GM19238 (cell line): ENCODE data around the gene CDK14.
A peak's percentile ranks its signal among the peaks of the same experiment; 100 is the strongest.
"Not testable (repeated sequence)": the region's sequence is repeated elsewhere in the genome, so short reads cannot be mapped to it uniquely, and the experiment has no call there.

Source experiments
- DNase-seq: peaks from one replicate; pipeline ENCODE4 v3.0.0; 2011; ENCODE audit warnings: low spot score; ENCODE audit not compliant: insufficient read length

The CDK14 gene

DNA sequence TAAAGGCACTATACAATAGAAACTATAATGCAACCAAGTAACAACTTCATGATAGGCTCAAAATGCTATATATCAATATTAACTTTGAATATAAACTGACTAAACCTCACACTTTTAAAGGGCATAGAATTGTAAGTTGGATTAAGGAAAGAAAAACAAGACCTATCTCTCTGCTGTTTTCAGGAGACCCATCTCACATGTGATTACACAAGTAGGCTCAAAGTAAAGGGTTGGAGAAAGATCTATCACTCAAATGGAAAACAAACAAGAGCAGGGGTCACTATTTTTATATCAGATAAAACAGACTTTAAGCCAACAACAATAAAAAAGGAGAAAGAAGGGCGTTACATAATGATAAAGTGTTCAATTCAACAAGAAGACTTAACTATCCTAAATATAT lies 155.5 kb downstream of the CDK14 start:
- DNase-seq, result no peak

DNA sequence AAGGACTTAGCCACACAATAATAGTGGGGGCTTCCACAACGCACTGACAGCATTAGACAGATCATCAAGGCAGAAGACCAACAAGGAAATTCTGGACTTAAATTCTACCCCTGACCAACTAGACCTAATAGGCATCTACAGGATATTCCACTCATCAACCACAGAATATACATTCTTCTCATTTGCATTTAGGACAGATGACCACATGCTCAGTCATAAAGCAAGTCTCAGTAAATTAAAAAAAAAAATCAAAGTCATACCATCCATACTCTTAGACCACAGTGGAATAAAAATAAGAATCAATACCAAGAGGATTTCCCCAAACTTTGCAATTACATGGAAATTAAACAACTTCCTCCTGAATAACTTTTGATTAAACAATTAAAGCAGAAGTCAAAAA lies 155.9 kb downstream of the CDK14 start:
- DNase-seq, result no peak

DNA sequence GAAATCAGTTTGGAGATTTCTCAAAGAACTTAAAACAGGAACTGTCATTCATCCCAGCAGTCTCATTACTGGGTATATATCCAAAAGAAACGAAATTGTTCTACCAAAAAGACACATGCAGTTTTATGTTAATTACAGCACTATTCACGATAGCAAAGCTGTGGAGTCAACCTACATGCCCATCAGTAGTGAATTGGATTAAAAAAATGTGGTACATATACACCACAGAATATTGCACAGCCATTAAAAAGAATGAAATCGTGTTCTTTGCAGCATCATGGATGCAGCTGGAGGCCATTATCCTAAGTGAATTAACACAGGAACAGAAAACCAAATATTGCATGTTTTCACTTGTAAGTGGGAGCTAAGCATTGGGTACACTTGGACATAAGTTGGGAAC lies 158.9 kb downstream of the CDK14 start:
- no peak for DNase-seq

DNA sequence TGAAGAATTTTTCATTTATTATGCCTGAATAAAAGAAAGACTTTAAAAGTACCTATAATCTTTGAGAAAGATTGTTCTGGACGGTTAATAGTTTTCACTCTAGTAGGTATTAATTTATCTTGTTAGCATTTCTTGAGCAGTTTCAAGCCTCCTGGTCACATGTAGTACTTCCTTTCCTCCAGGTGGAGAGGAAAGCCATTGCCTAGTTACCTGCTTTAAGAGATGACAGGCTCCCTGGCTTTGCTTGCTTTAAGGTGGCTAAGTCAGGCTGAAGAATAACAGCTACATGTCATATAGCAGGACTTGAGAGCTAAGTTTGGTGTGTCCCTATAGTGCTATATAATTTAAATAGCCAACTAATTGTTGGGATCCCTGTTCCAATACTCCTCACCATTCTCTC lies 160.2 kb downstream of the CDK14 start:
- DNase-seq, result no peak

DNA sequence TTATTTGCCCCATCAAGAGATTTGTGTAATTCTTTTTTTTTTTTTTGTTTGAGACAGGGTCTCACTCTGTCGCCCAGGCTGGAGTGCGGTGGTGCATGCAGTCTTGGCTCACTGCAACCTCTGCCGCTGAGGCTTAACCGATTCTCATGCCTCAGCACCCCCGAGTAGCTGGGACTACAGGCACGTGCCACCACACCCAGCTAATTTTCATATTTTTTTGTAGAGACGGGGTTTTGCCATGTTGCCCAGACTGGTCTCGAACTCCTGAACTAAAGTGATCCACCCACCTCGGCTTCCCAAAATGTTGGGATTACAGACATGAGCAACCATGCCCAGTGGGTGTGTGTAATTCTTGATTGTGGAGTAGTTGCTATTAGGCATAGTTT lies 161.4 kb downstream of the CDK14 start:
- DNase-seq, result not testable (repeated sequence)

DNA sequence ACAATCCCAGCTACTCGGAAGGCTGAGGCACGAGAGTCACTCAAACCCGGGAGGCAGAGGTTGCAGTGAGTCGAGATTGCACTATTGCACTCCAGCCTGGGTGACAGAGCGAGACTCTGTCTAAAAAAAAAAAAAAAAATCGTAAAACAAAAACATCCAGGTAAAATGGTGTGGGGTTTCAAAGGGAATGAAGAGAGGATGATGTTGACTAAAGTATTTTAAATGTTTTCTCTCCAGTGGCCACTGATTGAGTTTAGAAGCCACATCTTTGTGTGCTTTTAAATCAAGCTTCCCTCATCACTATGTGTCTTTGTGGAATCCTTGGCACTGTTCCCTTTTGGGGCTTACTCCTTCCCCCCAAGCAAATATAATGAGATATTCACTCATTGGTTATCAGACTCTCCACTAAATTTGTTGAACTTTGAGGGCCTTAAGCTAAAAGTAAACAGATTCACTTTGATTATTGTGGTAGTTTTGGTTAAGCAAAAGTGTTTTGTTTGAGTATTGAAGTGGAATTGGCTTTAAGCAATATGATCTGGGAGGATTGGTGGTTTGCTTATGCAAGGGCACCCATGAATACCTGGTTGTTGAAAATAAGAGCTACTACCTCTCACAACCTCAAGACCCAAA lies 162.9 kb downstream of the CDK14 start:
- DNase-seq, result no peak

DNA sequence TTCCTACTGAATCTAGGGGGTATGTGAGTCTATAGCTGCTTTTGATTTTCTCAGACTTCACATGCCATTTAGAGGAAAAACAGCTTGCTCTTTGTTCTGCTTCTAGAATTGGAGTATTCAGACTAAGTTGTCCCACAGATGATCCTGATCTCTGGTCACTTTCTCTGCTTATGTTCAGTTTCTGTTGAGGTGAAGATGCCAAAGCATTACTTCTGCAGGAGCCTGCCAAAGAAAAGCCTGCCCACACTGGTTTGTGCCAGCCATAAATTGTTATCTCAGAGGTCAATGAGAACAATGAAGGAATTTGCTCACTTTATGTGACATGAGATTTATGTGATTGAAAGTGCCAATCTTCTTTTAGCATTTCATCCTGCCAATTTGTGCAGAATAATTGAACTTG lies 163.6 kb downstream of the CDK14 start:
- DNase-seq, result no peak

DNA sequence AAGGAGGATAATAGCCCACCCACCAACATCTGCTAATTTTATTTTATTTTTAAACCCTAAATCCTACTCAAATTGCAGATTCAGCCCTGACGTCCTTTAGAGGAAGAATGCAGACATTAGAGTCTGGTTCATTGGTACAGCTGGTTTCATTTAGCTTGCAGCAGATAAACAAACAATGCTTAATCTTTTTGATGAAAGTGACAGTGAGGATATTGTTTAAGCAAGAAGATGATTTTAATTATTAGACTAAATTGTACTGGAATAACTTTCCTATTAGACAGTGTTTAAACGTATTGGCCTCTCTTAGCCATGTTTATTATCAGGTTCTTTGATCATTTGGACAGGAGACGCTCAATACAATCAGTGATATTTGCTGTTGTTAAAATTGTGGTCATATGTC lies 164.8 kb downstream of the CDK14 start:
- no peak for DNase-seq

DNA sequence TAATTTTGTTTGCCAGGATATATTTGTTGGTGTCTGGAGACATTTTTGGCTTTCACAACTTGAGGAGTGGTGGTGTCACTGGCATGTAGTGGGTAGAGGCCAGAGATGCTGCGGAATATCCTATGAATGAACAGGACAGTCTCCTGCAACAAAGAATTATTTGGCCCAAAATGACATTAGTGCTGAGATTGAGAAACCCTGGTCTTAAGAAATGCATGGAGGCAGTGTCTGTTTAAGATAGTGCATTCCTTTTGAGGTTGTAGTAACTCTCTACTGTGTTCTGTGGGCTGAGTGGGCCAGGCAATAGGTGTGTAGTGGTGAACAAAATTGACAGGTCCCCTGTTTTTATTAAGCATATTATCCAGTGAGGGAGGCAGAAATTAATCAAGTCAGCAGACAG lies 165.5 kb downstream of the CDK14 start:
- DNase-seq, result no peak

DNA sequence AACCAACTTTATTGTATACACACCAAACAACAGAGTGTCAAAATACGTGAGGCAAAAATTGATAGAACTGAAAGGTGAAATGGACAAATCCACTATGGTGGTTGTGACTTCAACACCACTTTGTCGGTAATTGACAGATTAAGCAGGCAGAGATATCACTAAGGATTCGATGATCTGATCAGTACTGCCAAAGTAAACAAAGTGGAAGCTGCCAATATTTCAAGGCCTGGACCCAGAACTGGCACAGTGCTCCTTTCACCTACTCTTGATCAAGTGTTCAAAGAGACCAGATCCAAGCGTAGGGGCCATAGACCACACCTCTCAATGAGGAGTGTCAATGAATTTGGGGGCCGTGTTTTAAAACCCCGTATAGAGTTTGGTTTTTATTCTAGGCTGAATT lies 167.0 kb downstream of the CDK14 start:
- DNase-seq, result no peak

DNA sequence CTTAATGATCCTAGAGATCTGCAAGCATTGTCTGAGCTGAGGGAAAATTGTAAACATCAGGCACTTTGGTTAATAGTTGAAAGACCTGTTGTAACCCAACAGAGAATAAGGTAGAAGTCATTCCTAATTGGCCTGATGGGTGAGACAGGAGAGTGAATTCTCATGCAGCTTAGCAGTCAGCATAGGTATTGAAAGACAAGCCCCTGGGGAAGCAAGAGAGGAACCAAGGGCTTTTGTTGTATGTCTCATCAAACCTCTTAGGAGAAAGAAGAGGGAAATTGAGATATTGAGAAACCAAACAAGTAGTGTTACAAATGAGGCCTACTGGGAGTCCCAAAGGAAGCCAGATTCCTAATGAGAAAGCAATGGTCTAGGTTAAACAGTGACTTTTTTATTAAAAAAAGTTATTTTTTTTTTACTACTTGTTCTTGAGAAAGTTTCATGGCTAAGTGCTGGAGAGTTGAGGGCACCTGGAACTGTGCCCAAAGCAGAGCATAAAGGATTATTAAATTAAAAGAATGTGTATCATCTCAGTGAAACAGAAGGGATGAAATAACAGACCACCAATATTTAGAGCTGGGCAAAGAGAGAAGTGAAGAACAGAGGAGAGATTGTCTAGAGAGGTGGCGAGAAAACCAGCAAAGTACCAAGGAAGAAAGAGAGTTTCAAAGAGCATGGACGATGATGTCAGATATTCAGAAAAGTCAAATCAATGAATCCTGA lies 168.9 kb downstream of the CDK14 start:
- DNase-seq, result no peak

DNA sequence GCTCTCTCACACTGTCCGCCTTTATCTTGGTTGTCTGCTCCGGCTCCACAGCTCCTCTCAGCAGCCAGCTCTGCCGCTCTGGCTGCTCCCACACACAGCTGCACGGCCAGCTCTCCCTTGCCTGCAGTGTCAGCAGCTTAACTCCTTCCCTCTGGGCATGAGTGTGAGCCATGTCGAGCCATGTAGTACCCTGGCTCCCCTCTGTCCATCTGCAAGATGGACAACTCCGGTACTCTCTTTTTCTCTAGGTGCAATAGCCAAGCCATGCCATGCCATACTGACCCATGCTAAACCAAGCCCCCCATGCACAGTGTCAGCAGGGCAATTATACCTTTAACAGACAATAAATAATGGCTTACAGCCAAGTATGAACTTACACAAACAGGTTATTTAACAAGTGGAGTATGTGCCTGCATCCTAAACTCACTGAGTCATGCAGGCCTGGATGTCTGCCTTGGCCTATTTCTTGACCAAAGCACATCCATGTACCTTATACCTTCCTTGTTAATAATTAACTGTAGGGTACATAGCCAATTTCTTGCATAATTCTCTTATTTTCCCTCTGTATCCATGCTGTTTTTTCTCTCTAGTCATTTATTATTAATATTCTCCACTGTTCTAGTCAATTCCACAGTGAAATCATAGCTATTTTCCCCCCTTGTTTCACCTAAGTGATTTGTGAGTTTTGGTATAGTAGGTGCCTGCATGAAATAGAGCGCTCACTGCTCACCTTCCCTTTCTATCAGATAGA lies 170.9 kb downstream of the CDK14 start:
- DNase-seq, result no peak

DNA sequence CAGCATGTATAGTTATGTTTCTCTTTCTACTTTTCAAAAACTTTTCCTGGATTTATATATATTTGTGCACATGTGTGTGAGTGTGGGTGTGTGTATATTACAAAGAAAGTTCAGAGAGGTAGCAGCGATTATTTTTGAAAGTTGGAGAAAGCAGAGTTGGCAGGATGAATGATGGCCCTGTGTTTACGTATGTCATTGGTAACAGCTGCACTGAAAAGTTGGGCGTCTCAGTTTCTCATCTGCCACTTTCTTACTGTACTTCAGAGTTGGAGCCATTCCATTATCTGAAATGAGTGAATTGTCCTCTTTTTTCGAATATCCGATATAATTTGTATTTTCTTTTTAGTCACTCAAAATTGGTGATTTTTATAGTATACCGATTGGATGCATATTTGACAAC lies 172.2 kb downstream of the CDK14 start:
- no peak for DNase-seq

DNA sequence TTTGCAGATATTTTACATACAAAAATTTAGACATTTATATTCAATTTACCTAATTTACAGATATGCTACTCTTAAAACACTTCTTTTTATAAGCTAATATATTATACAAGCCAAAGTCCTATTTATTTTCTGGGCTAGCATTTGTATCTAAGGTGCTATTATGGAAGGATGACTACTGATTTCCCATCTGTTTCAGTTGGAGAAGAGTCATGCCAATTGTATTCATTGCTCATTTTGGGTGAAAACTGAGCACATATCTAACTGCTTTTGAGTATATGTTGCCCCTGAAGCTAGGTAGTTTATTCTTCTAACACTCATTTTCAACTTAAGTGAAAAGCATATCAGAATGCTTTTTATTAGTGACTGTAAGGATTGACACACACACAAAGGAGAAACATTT lies 172.9 kb downstream of the CDK14 start:
- no peak for DNase-seq

DNA sequence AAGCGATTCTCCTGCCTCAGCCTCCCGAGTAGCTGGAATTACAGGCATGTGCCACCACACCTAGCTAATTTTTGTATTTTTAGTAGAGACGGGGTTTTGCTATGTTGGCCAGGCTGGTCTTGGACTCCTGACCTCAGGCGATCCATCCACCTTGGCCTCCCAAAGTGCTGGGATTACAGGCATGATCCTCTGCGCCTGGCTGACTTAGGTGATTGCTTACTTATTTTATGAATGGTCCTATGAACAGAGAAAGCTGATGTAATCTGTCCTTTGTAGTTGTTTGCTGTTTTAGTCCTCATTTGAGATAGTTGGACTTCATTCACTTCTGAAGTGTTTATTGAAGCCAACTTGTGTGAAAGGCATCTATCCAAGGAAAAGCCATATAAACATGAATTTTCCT lies 173.4 kb downstream of the CDK14 start:
- DNase-seq, result not testable (repeated sequence)

DNA sequence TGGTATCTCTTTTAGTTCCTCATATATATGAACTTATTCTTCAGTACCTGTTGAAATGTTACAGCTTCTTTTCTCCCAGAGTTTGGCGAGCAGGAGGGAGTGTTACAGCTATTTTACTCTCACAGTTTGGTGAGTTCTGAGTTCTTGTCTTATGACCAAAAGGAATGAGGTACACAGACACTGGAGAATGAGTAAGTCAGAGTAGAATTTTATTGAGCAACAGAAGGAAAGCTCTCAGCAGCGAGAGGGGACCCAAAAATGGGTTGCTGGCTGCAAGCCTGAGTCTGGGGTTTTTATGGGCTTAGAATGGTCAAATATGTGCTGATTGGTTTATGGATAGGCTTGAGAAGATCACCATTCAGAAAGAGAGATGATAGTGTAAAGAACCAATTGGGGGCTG lies 175.2 kb downstream of the CDK14 start:
- no peak for DNase-seq

DNA sequence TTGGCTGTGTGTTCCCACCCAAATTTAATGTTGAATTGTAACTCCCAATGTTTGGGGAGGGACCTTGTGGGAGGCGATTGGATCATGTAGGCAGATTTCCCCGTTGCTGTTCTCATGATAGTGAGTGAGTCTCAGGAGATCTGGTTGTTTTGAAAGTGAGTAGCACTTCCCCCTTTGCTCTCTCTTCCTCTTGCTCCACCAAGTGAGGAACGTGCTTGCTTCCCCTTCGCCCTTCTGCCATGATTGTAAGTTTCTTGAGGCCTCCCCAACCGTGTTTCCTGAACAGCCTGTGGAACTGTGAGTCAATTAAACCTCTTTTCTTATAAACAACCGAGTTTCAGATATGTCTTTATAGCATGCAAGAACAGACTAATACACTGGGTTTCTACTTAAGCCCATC lies 176.3 kb downstream of the CDK14 start:
- no peak for DNase-seq

DNA sequence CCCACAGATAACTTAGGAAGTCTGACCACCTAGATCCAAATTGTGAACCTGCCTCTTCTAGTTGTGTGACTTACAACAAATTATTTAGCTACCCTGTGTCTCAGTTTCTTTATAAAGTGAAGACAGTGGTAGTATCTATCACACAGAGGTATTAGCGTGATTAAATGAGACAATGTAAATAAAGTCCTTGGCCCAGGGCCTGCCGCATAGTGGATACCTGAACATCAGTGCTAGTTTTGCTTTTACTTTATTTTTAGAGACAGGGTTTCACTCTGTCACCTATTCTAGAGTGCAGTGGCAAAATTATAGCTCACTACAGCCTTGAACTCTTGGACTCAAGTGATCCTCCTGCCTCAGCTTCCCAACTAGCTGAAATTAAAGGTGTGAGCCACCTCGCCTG lies 177.1 kb downstream of the CDK14 start:
- DNase-seq, result no peak

DNA sequence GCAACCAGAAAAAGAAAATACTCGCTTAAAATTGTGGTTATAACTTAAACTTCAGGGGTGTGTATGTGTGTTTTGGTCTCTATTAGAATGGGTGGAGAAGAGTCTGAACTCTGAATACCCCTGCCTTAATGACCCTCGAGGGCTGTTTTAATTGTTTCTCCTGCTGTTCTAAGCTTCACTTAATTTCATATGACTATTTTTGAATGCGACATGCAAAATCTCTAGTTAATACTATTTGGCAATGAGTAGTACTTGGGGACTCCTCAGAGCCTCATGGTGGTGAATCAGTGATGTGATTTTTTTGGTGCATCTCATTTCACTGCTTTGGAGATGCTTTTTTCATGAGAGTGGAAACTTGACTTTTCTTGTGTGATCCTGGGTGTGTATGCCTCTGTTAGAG lies 178.6 kb downstream of the CDK14 start:
- DNase-seq, result no peak

DNA sequence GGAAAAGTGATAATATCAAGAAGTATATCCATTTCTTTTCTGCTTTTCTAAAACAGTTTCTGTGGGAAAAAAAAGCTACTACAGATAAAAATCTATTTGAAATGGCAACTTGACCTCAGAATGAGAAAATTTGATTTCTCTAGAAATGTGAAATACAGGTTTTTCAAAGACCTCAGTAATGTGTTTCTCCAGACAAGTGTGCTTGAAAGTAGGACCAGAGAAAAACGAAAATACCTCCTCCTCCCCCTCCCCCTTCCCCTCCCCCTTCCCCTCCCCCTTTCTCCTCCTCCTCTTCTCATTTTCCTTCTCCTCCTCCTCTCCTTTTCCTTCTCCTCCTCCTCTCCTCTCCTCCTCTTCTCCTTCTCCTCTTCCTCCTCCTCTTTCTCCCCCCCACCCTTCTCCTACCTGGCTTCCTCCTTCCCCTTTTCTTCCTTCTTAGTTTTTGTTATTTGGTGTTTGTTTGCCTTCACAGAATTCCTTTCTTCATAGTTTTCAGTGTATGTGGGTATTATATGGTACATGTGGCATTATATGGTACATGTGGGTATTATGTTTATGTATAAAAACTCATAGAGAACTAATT lies 179.4 kb downstream of the CDK14 start:
- no peak for DNase-seq

DNA sequence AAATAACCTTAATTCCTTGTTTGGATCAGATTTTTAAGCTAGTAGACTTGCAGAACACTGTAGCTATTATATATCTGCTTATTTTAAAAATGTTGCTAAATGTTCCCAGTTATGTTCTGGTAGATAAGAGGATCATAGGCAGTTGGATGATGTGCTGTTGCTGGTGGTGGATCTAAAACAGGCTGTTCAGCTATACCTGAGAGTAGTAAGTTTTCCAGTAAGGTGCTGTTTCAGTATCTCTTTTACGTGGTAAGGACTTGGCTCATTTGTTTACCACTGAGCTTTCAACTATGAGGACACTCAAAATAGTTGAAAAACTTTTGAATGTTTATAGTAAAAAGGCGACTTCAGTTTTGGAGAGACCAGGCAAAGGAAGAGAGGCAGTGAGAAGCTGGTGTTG lies 180.9 kb downstream of the CDK14 start:
- peak; percentile 4 for DNase-seq

DNA sequence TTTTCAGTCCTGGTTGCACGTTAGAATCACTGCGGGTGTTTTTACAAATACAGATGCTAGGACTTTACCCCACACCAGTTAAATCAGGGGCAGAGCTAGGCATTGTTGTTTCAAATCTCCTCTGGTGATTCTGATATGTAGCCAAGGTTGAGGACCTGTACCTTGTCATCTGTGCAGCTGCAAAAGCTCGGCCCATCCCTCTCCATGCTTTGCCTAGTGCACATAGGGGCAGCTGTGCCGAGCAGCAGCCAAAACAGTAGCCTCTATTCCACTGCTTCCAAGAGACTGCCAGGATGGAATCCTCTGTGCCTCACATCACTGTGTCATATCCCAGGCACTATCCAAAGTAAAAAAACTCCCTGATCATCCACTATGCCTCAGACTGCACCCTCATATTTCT lies 181.3 kb downstream of the CDK14 start:
- no peak for DNase-seq
